GM19240 (cell line): ENCODE results near the gene CPB1.
"Not testable (repeated sequence)": the region's sequence is repeated elsewhere in the genome, so short reads cannot be mapped to it uniquely, and the experiment has no call there.

Experiments
- DNase-seq: peaks from one replicate; pipeline ENCODE4 v3.0.0; 2011; ENCODE audit warnings: low spot score; ENCODE audit not compliant: insufficient read length

CPB1 gene

DNA sequence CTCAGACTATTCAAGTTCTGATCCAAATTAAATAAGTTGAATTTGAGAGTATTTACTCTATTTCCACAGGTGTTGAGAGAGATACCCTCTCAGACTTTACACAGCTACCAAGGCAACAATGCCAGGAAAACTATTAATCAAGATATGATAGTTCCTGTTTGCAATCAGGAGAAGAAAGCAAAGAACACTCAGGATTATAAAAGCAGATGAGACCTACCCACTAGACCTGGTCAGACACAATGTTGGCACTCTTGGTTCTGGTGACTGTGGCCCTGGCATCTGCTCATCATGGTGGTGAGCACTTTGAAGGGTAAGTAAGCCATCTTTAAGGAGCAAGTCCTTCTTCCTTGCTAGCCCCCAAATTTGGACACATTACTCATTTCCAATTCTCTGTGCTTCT lies at the start of gene CPB1:
Gene CPB1, plus strand, starts transcription at position 227 of the 400 bp plus-strand sequence. Its CDS starts 13 bp downstream, at position 240.
- DNase-seq = no peak

DNA sequence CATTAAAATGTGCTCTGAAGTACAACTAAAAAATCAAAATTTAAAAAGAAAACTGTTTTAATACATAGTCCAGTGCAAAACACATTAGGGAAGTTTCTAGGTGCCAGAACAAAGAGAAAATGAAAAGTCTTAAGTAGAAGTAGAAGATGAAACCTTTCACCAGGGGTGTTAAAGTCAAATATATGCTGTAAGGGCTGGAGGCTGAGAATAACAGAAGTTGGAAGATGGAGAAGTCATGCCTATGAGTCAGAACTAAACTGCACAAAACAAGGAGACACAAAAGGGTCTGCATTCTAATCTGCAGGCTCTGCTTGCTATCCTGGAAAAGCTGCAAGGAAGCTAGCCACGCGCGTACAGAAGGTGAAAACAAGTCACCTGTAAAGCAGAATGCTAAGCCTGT lies 48.7 kb upstream of the CPB1 start:
- no peak for DNase-seq

DNA sequence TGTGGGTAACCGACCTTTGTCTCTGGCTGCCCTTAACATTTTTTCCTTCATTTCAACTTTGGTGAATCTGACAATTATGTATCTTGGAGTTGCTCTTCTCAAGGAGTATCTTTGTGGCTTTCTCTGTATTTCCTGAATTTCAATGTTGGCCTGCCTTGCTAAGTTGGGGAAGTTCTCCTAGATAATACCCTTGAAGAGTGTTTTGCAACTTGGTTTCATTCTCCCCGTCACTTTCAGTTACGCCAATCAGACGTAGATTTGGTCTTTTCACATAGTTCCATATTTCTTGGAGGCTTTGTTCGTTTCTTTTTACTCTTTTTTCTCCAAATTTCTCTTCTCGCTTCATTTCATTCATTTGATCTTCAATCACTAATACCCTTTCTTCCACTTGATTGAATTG lies 42.6 kb upstream of the CPB1 start:
- not testable (repeated sequence) for DNase-seq

DNA sequence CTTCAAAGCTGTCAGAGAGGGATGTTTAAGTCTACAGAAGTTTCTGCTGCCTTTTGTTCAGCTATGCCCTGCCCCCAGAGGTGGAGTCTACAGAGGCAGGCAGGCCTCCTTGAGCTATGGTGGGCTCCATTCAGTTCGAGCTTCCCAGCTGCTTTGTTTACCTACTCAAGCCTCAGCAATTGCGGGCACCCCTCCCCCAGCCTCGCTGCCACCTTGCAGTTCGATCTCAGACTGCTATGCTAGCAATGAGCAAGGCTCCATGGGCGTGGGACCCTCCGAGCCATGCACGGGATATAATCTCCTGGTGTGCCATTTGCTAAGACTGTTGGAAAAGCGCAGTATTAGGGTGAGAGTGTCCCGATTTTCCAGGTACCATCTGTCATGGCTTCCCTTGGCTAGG lies 41.5 kb upstream of the CPB1 start:
- DNase-seq = not testable (repeated sequence)

DNA sequence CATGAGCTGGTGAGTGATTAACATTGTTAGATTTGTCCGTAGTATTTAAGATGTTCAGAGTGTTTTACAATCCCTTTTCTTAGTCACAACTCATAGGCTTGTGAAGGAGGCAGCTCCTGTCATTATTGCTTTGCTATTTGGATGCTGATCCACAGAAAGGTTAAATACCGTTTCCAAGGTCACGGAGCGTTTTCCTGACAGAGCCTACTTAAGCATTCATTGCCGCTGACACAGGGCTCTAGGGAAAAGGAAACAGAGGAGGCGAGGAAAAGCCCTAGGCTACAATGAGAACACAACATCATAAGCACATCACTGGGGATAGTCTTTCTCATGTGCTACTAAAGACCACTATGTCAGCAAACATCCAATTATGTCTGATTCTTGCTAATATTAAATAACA lies 38.5 kb upstream of the CPB1 start:
- no peak for DNase-seq

DNA sequence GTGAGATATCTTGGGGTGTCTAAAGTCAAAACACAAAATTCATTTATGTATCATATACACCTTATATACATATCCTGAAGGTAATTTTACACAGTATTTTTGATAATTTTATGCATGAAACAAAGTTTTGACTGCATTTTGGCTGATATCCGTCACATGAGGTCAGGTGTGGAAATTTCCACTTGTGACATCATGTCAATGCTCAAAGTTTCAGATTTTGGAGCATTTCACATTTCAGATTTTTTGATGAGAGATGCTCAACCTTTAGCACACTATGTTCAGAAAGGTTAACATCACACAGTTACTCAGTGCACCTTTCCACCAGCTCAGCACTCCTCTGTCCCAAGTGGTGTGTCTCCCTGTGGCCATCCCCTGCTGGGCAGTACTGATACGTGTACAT lies 37.7 kb upstream of the CPB1 start:
- no peak for DNase-seq

DNA sequence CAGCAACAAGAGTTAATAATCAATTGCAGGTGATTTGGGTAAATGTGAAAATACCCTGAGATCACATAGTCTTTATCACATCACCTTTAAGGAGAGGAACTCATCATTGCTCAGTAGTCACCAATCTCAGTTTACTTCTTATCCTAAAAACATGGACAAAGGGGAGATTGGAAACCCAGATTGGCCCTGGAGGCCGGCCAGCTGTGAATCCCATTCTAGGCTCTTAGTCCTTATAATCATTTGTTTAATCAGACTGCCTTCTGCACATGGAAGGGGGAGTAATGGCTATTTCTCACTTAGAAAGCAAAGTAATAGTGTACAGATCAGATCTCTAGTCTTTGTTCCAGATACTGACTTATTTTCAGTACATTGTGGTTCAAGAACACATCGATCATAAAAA lies 37.2 kb upstream of the CPB1 start:
- DNase-seq = no peak

DNA sequence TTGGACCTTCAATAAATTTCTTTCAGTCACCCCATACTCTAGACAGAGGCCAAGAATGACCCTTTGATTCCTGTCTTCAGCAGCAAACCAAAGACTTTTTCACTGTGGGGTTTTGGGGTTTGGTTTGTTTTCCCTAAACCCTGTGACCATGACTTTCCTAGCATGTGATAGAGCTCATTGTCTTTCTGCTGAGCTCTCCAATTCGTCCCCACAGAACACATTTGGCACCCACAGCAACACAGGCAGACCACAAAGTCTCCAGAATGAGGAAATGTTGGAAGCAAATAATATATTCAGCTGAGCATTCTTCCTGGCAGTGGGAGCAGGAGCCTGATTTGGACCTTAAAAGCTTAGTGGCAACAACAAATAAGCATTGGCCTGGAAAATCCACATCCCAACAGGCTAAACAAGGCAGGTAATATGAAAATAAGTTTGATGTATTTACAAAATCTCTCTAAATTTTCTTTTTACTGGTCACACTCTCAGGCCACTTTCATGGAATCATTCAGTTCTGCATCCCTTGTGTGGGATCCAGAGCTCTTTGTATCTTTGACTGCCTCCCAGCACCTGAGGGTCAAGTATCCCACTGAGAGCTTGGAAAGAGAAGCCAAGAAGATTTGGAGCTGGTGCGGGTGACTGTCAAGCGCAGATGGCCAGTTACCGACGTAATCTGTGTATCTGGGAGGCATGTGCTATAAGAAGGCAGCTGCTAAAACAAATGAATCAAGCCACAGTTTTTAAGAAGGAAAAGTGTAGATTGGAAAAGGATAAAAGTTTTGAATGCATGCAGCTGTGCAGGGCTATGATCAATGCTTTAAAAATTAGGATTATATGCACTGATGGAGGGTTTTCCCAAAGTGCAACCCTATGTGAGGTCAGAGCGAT lies 36.5 kb upstream of the CPB1 start:
- no peak for DNase-seq

DNA sequence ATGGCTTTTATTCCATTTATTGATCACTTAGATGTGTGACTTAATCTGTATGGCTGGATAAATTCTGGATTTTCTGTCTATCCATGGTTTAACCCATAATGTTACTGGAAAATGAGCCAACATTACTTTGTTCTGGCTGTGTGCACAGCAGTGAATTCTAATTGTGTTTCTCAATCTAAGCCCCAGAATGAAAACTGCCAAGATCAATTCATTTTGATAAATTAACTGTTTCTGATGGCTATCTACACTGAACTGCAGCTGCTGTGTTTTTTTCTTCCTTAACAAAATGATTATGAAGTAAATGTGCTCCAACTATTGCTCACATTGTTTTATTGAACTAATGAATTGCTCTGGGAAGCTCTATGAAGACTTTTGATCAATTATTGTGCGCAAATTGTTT lies 35.7 kb upstream of the CPB1 start:
- no peak for DNase-seq

DNA sequence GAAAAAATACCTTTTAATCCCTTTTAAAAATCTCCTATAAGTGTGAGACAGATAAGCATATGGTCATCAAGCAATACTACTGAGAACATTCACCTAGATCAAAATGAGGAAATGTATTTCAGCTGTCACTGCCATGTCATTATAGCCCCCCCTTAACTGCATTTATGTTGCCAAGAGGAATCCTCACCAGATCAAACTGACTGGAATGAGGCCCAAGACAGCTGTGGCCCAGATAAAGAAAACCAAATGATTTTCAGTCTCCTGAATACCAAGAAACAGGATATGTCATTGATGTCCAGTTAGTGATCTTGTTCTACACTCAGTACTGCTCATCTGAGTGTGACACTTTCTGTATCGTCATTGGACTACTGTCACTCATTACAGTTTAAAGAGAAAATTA lies 35.1 kb upstream of the CPB1 start:
- no peak for DNase-seq

DNA sequence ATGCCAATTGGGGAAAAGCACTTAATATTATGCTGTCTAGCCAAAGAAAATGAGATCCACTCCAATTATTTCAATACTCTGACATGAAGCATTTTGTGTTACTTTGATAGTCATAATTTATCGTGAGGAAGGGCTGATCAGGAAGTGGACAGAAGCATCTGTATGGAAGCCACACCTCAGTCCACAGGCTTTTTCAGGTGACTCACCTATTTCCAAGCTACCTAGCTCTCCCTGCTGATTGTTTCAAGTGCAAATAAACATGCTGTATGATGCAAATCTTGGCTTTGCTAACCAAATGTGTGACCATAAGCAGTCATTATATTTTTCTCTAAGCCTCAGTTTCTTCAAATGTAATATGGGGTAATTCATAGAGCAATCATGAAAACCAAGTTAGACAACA lies 30.8 kb upstream of the CPB1 start:
- DNase-seq = no peak

DNA sequence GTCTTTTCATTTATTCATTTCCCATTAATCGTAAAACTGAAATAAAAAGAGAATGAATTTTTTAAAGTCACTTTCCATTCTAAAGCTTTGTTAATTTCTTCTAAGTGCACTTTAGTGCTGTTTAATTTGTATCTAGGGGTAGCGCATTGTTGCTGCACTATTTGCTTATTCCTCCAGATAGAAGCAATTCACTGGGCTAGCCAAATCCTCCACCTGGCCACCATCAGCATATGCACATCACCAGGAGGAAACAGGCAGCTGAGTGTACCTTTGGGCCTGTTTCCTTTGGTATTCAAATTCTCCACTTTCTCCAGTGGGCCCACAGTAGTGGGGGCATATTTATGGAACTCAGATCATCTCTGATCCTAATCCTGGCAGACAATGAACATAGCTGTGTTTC lies 29.8 kb upstream of the CPB1 start:
- no peak for DNase-seq

DNA sequence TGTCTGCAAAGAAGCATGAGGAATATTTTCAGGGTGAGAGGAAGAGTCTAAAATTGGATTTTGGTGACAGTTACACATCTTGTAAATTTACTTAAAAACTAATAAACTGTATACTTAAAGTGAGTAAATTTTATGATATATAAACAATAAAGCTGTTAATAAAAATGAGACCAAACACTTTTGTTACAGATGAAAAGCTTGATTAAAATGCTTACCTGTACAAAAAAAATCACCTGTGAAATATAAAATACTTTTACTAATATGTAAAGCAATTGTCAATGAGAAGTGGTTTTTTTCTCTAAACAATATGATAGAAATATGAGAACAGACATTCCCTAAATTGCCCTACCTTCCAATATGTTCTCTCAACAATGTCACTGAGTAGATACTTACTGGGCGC lies 27.2 kb upstream of the CPB1 start:
- no peak for DNase-seq

DNA sequence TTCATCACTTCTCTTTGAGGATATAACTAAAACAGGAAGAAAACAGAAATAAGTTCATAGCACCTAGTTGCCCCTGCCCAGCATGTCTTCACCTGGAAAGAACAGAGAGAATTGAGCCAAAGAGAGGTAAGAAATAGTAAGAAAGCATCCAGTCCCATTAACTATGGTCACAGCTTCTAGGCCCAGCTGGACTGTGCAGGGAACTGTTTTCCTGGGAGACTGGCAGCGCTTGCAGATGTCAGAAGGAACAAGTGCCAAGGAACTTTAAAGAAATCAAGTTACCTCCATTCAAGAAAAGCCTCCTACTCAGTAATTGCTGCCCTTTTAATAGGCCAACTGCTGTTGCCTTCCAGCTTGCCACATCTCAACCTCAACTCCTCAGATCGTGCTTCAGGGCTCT lies 17.8 kb upstream of the CPB1 start:
- no peak for DNase-seq

DNA sequence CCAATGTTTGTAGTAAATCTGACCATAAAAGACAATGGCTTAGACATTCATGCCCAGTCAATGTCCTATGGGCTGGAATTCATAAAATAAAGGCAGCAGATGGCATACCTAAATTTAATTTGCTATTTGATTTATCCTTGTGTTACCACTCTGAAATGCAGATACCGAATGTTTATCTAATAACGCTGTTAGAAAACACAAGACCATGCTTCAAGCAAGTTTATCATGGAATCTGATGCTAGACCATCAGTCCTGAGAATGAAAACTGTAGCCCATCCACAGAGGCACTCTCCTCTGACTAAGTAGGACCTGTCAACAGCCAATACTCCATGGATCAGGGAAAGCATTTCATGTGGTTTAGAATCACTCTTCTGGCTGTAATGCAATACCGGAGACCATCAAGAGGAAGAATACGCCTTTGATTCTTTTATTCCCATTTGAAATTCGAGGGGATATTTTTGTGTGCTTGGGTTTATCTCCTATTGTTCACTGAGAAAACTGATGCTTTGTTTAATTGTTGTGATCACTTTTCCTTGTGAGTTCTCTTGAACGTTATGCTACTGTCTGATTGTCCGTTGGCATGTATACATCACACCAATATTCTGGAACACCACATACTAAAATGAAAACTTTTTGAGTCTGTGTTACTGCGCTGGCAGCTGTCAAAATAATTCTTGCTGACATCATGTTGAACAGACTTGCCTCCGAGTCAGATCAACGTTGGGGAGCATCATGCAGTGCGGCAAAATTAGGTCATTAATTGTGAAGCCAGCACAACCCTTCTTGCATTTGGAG lies 12.1 kb upstream of the CPB1 start:
- no peak for DNase-seq

DNA sequence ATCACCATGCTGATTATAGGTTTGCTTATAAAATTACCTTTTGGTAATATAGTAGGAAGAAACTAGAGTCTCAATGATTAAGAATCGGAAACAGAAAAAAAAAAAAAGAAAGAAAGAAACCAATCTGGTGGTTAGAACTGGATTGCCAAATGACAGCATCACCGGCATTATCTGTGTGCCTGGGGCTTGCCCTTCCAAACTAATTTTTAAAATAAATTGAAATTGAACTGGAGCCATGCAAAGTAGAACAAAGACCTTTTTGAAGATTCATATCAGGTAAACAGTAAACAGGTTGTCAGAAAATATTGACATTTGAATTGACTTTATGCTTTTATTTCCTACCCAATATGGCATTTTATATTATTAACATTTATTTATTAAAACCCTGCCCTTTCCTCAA lies 11.2 kb upstream of the CPB1 start:
- no peak for DNase-seq

DNA sequence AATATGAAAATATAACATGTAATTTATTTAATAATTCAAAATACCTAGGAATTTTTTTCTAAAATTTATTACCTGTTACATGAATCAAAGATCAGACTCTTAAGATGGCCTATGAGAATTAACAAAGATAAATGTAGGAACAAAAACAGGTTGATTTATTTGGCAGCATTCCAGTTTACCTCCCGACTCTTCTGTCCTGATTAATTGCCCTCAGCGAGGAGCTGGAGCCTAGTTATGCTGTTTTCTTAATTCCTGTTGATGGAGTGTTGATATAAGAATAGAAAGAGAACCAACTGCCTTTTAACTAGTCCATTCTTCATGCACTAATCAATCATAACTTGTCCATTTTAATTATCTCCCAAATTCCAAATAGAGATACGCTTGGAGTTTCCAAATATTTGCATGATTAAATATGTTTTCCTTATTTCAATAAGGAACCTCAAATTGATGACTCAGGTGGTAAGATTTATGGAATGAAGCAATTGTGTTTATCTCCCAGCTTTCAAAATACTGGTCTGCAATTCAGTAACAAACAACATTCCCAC lies 10.6 kb upstream of the CPB1 start:
- DNase-seq = no peak

DNA sequence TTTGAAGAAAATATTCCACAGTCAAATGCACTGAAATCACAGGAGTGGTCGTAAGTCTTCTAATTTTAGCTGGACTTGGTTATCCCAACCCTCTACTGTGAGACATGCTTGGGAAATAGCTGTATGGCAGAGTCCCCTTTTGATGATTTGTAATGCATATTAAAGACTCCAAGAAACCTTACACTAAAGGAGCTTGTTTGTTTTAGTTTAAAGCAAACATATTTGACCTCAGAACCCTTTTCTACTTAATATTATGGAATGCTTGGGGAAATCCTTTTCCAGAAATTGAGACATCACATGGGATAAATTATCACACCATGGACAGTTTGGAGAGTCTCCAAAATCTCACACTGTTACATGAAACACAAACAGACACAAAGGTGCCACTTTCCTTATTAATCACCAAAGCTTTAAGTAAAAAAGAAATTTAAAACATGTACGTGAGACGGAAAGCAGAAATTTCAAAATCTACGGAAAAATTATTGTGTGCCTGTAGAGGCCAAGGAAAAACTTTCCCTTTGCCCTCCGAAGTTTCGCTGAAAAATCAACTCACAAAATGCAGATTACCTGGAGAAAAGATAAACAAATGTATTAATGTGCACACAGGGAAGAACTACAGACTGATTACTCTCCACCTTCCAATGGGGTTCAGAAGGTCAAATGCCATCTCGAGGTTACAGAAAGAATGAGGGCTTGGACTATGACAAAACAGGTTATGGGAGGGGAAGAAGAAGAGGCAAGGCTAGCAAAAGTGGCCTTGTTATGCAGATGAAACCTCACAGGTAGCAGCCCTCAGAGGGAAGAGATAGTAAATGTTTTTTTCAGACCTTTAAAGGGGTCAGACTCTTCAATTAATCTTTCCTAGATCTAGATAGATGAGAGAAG lies 7.0 kb upstream of the CPB1 start:
- no peak for DNase-seq

DNA sequence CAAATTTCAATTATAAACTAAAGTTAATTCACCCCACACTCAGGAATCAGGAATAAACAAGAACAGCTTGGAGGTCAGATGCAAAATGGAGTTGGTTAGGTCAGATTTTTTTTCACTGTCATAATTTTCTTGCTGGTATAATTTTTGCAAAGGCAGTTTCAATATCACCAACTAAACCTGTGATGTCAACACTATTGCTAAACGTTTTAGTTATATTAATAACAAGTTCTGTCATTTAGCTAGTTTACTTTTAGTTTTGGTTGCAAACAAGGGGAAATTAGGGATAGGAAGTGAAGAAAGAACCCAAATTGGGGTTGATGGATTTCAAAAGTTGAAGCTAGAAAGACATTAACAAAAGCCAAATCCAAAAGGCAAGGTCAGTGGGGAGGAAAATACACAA lies 4.6 kb upstream of the CPB1 start:
- no peak for DNase-seq

DNA sequence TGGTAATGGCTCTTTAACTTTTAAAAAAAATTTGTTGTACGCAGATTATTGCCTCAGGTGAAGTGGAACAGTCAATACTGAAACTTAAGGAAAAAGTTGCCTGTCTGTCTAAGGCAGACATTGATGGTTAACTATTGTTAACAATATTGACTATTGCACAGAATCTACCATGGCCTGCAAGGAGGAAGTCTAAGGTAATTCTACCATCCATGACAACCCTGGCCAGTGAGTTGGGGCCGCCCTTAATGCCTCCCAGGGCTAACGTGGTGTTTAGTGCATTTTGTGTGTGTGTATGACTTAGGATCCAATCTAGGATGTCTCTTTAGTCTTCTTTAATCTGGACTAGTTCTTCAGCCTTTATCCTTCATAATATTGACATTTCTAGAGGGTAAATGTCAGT lies 2.1 kb upstream of the CPB1 start:
- no peak for DNase-seq

DNA sequence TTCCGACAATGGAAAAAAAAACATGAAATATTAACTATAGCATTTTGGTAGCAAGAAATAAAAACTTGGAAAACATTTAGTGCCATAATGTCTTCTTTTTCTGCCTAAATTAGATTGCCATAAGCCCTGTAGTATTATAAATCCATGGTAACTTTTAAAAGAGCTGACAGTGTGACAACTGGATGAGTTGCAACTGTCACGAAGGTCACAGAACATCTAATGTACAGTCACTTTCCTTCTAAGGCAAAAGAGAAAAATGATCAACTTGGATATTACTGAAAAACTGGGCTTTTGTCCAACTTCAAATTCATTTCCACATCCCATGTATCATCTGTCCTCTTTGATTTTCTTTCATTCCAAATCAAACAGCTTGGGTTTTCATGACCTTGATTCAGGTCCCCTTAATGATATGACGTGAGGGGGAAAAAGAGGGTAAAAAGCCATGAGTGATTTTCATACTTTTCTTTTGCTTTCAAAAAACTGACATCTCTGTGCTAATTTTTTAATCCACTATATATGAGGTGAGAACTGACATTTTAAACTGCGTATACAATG lies 602 bp downstream of the CPB1 start:
- no peak for DNase-seq
